ENCODE data around the gene GBF1.

GBF1 gene

GRCh38 chr10:102354451-102354850 is 109.1 kb downstream of the GBF1 start:
- Histone ChIP-seq H3K27me3 (ENCODE audit: control insufficient read depth in 1 of 2, insufficient read depth in 2 of 2, low read length in 2 of 2) (no peaks in the 10 kb centered on the region), H3K9me3 (ENCODE audit: control insufficient read depth in 1 of 2, low read length in 2 of 2) (no peaks in the 10 kb centered on the region), H3K9ac (ENCODE audit: low read depth in 1 of 2, low read length in 2 of 2) (no peak overlapping the region), H3K27ac (ENCODE audit: low read depth, low read length) (no peak overlapping the region), H3K4me1 (ENCODE audit: control insufficient read depth in 1 of 2, insufficient read depth in 2 of 2, low read length in 2 of 2) (no peaks in the 10 kb centered on the region), H3K36me3 (ENCODE audit: control insufficient read depth in 1 of 2, insufficient read depth in 2 of 2, low read length in 2 of 2) (peaks cover 63 to 86% of the 10 kb centered on the region in 2 donors), H3K4me3 (ENCODE audit: low read depth in 1 of 2, low read length in 2 of 2) (no peak overlapping the region)

- no peaks in the 10 kb centered on the region for H3K9me3 ChIP-seq (ENCODE audit: control insufficient read depth in 1 of 2, low read length in 2 of 2)
- no peak overlapping the region for H3K4me3 ChIP-seq (ENCODE audit: low read depth in 1 of 2, low read length in 2 of 2)
- no peaks in the 10 kb centered on the region for H3K4me1 ChIP-seq (ENCODE audit: control insufficient read depth in 1 of 2, insufficient read depth in 2 of 2, low read length in 2 of 2)
- H3K36me3 ChIP-seq (ENCODE audit: control insufficient read depth in 1 of 2, insufficient read depth in 2 of 2, low read length in 2 of 2), result peaks cover 70 to 87% of the 10 kb centered on the region in 2 donors
- no peaks in the 10 kb centered on the region for H3K27me3 ChIP-seq (ENCODE audit: control insufficient read depth in 1 of 2, insufficient read depth in 2 of 2, low read length in 2 of 2)
- H3K9ac ChIP-seq (ENCODE audit: low read depth in 1 of 2, low read length in 2 of 2), result no peak overlapping the region
- H3K27ac ChIP-seq (ENCODE audit: low read depth, low read length), result no peak overlapping the region
Observed at GRCh38 chr10:102358712-102359382, 113.5 kb downstream of the GBF1 start.

DNA sequence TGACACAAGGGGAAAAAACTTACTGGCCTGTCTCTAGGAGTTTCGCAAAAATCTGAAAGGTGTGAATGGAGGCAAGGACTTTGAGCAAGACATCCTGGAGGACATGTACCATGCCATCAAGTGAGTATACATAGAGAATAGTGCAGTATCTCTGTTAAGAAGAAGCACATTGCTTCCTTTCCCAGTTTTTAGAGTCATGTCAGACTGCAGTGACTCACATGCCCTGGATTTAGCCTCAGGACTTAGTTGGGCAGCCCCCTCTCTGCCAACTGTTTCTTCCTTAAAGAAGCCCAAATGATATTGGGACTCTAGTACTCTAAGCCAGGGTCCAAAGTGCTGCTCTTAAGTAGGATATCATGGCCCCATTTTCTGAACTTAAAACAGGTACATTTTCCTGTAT is 122.1 kb downstream of the GBF1 start:
- Histone ChIP-seq H3K36me3 (ENCODE audit: control insufficient read depth in 1 of 2, insufficient read depth in 2 of 2, low read length in 2 of 2) (peaks cover 78 to 92% of the 10 kb centered on the region in 2 donors), H3K27ac (ENCODE audit: low read depth, low read length) (no peak overlapping the region), H3K4me1 (ENCODE audit: control insufficient read depth in 1 of 2, insufficient read depth in 2 of 2, low read length in 2 of 2) (no peaks in the 10 kb centered on the region), H3K9ac (ENCODE audit: low read depth in 1 of 2, low read length in 2 of 2) (no peak overlapping the region), H3K4me3 (ENCODE audit: low read depth in 1 of 2, low read length in 2 of 2) (no peak overlapping the region), H3K9me3 (ENCODE audit: control insufficient read depth in 1 of 2, low read length in 2 of 2) (no peaks in the 10 kb centered on the region), H3K27me3 (ENCODE audit: control insufficient read depth in 1 of 2, insufficient read depth in 2 of 2, low read length in 2 of 2) (no peaks in the 10 kb centered on the region)

DNA sequence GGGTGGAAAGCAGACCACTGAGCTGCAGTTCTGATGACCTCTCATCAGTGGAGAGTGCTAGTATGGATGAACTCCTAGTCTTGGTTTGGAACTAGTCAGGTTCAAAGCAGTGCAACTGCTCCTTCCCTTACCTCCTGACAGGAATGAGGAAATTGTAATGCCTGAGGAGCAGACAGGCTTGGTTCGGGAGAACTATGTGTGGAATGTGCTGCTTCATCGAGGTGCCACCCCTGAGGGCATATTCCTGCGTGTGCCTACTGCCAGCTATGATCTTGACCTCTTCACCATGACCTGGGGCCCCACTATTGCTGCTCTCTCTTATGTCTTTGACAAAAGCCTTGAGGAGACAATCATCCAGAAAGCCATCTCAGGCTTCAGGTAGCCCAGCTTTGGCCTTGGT is 122.7 kb downstream of the GBF1 start:
- Histone ChIP-seq H3K36me3 (ENCODE audit: control insufficient read depth in 1 of 2, insufficient read depth in 2 of 2, low read length in 2 of 2) (peaks cover 78 to 91% of the 10 kb centered on the region in 2 donors), H3K27me3 (ENCODE audit: control insufficient read depth in 1 of 2, insufficient read depth in 2 of 2, low read length in 2 of 2) (no peaks in the 10 kb centered on the region)

GRCh38 chr10:102371295-102371694 is 126.0 kb downstream of the GBF1 start:
- H3K27me3 ChIP-seq (ENCODE audit: control insufficient read depth in 1 of 2, insufficient read depth in 2 of 2, low read length in 2 of 2), result no peaks in the 10 kb centered on the region
- H3K4me3 ChIP-seq (ENCODE audit: low read depth in 1 of 2, low read length in 2 of 2), result no peak overlapping the region
- H3K27ac ChIP-seq (ENCODE audit: low read depth, low read length), result no peak overlapping the region
- no peaks in the 10 kb centered on the region for H3K4me1 ChIP-seq (ENCODE audit: control insufficient read depth in 1 of 2, insufficient read depth in 2 of 2, low read length in 2 of 2)
- no peak overlapping the region for H3K9ac ChIP-seq (ENCODE audit: low read depth in 1 of 2, low read length in 2 of 2)
- H3K36me3 ChIP-seq (ENCODE audit: control insufficient read depth in 1 of 2, insufficient read depth in 2 of 2, low read length in 2 of 2), result peaks cover 71 to 97% of the 10 kb centered on the region in 2 donors
- H3K9me3 ChIP-seq (ENCODE audit: control insufficient read depth in 1 of 2, low read length in 2 of 2), result no peaks in the 10 kb centered on the region

More for the DNA sequence above, 122.7 kb downstream of the GBF1 start:
- H3K9me3 ChIP-seq (ENCODE audit: control insufficient read depth in 1 of 2, low read length in 2 of 2), result no peaks in the 10 kb centered on the region
- H3K9ac ChIP-seq (ENCODE audit: low read depth in 1 of 2, low read length in 2 of 2), result no peak overlapping the region
- no peaks in the 10 kb centered on the region for H3K4me1 ChIP-seq (ENCODE audit: control insufficient read depth in 1 of 2, insufficient read depth in 2 of 2, low read length in 2 of 2)
- H3K4me3 ChIP-seq (ENCODE audit: low read depth in 1 of 2, low read length in 2 of 2), result no peak overlapping the region
- no peak overlapping the region for H3K27ac ChIP-seq (ENCODE audit: low read depth, low read length)

DNA sequence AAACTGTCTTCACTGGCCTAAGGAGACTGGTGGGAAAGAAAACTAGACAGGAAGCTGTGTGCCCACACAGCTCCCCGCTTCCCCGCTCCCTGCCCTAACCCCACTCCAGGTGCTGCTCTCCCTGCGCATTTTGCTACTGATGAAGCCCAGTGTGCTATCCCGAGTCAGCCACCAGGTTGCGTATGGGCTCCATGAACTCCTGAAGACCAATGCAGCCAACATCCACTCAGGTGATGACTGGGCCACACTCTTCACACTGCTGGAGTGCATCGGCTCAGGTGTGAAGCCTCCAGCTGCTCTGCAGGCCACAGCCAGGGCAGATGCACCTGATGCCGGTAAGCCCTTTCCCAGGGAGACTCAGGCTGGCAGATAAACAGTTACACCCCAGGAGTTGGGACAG is 129.9 kb downstream of the GBF1 start:
- Histone ChIP-seq H3K4me3 (ENCODE audit: low read depth in 1 of 2, low read length in 2 of 2) (no peak overlapping the region), H3K27ac (ENCODE audit: low read depth, low read length) (no peak overlapping the region), H3K9ac (ENCODE audit: low read depth in 1 of 2, low read length in 2 of 2) (no peak overlapping the region), H3K27me3 (ENCODE audit: control insufficient read depth in 1 of 2, insufficient read depth in 2 of 2, low read length in 2 of 2) (no peaks in the 10 kb centered on the region), H3K9me3 (ENCODE audit: control insufficient read depth in 1 of 2, low read length in 2 of 2) (no peaks in the 10 kb centered on the region), H3K36me3 (ENCODE audit: control insufficient read depth in 1 of 2, insufficient read depth in 2 of 2, low read length in 2 of 2) (peaks cover 58 to 90% of the 10 kb centered on the region in 2 donors), H3K4me1 (ENCODE audit: control insufficient read depth in 1 of 2, insufficient read depth in 2 of 2, low read length in 2 of 2) (no peaks in the 10 kb centered on the region)

GRCh38 chr10:102375867-102376266 is 130.5 kb downstream of the GBF1 start:
- no peak overlapping the region for H3K4me3 ChIP-seq (ENCODE audit: low read depth in 1 of 2, low read length in 2 of 2)
- H3K27ac ChIP-seq (ENCODE audit: low read depth, low read length), result no peak overlapping the region
- no peaks in the 10 kb centered on the region for H3K27me3 ChIP-seq (ENCODE audit: control insufficient read depth in 1 of 2, insufficient read depth in 2 of 2, low read length in 2 of 2)
- no peaks in the 10 kb centered on the region for H3K4me1 ChIP-seq (ENCODE audit: control insufficient read depth in 1 of 2, insufficient read depth in 2 of 2, low read length in 2 of 2)
- no peaks in the 10 kb centered on the region for H3K9me3 ChIP-seq (ENCODE audit: control insufficient read depth in 1 of 2, low read length in 2 of 2)
- H3K36me3 ChIP-seq (ENCODE audit: control insufficient read depth in 1 of 2, insufficient read depth in 2 of 2, low read length in 2 of 2), result peaks cover 56 to 90% of the 10 kb centered on the region in 2 donors
- H3K9ac ChIP-seq (ENCODE audit: low read depth in 1 of 2, low read length in 2 of 2), result no peak overlapping the region

GRCh38 chr10:102376901-102377300 is 131.6 kb downstream of the GBF1 start:
- Histone ChIP-seq H3K4me1 (ENCODE audit: control insufficient read depth in 1 of 2, insufficient read depth in 2 of 2, low read length in 2 of 2) (no peaks in the 10 kb centered on the region), H3K27me3 (ENCODE audit: control insufficient read depth in 1 of 2, insufficient read depth in 2 of 2, low read length in 2 of 2) (no peaks in the 10 kb centered on the region), H3K4me3 (ENCODE audit: low read depth in 1 of 2, low read length in 2 of 2) (no peak overlapping the region), H3K9me3 (ENCODE audit: control insufficient read depth in 1 of 2, low read length in 2 of 2) (no peaks in the 10 kb centered on the region), H3K36me3 (ENCODE audit: control insufficient read depth in 1 of 2, insufficient read depth in 2 of 2, low read length in 2 of 2) (peaks cover 53 to 91% of the 10 kb centered on the region in 2 donors), H3K9ac (ENCODE audit: low read depth in 1 of 2, low read length in 2 of 2) (no peak overlapping the region), H3K27ac (ENCODE audit: low read depth, low read length) (no peak overlapping the region)

- peaks cover 49 to 78% of the 10 kb centered on the region in 2 donors for H3K36me3 ChIP-seq (ENCODE audit: control insufficient read depth in 1 of 2, insufficient read depth in 2 of 2, low read length in 2 of 2)
- H3K9ac ChIP-seq (ENCODE audit: low read depth in 1 of 2, low read length in 2 of 2), result no peak overlapping the region
- no peaks in the 10 kb centered on the region for H3K9me3 ChIP-seq (ENCODE audit: control insufficient read depth in 1 of 2, low read length in 2 of 2)
- H3K27me3 ChIP-seq (ENCODE audit: control insufficient read depth in 1 of 2, insufficient read depth in 2 of 2, low read length in 2 of 2), result no peaks in the 10 kb centered on the region
- no peak overlapping the region for H3K4me3 ChIP-seq (ENCODE audit: low read depth in 1 of 2, low read length in 2 of 2)
- no peaks in the 10 kb centered on the region for H3K4me1 ChIP-seq (ENCODE audit: control insufficient read depth in 1 of 2, insufficient read depth in 2 of 2, low read length in 2 of 2)
- no peak overlapping the region for H3K27ac ChIP-seq (ENCODE audit: low read depth, low read length)
Observed at GRCh38 chr10:102379383-102379782, 134.1 kb downstream of the GBF1 start.

GRCh38 chr10:102381983-102382382 is 136.7 kb downstream of the GBF1 start:
- Histone ChIP-seq H3K4me1 (ENCODE audit: control insufficient read depth in 1 of 2, insufficient read depth in 2 of 2, low read length in 2 of 2) (no peaks in the 10 kb centered on the region), H3K9me3 (ENCODE audit: control insufficient read depth in 1 of 2, low read length in 2 of 2) (no peaks in the 10 kb centered on the region), H3K4me3 (ENCODE audit: low read depth in 1 of 2, low read length in 2 of 2) (no peak overlapping the region), H3K27me3 (ENCODE audit: control insufficient read depth in 1 of 2, insufficient read depth in 2 of 2, low read length in 2 of 2) (no peaks in the 10 kb centered on the region), H3K9ac (ENCODE audit: low read depth in 1 of 2, low read length in 2 of 2) (no peak overlapping the region), H3K36me3 (ENCODE audit: control insufficient read depth in 1 of 2, insufficient read depth in 2 of 2, low read length in 2 of 2) (peaks cover 32 to 53% of the 10 kb centered on the region in 2 donors), H3K27ac (ENCODE audit: low read depth, low read length) (no peak overlapping the region)

Measured in duodenal mucosa (tissue), 2 donors.